Hepatic stellate cell (primary cell): ENCODE measurements around the gene IL3RA.
"Not testable (repeated sequence)": the region's sequence is repeated elsewhere in the genome, so short reads cannot be mapped to it uniquely, and the experiment has no call there.

Experiments used
- DNase-seq: peaks from one replicate; pipeline ENCODE4 v3.0.0; 2011; ENCODE audit warnings: low spot score

Gene IL3RA

GRCh38 chrX:1400049-1400448 lies 63.5 kb downstream of the IL3RA start:
- no peak for DNase-seq

- no peak for DNase-seq
Observed at GRCh38 chrX:1400742-1401471, 64.3 kb downstream of the IL3RA start.

GRCh38 chrX:1401611-1402430 lies 65.2 kb downstream of the IL3RA start:
- DNase-seq: no peak

DNA sequence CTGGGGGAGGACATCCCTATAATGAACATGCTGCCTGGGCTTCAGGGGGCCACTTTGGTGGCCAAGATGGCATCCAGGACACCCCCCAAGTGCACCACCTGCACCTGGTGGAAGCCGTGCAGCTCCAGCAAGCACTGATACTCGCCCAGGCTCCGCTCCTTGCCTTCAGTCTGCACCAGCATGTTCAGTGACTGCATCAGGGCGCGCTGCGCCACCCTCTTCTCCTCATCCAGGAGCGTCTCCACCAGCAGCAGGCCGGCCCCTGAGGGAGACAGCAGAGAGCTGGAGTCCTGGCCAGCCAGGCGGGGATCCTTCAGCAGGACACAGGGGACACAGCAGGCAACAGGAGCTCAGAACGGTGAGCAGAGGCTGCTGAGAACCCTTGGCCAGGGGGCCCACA lies 66.6 kb downstream of the IL3RA start:
- DNase-seq: no peak

- not testable (repeated sequence) for DNase-seq
Observed at GRCh38 chrX:1403867-1404266, 67.3 kb downstream of the IL3RA start.

DNA sequence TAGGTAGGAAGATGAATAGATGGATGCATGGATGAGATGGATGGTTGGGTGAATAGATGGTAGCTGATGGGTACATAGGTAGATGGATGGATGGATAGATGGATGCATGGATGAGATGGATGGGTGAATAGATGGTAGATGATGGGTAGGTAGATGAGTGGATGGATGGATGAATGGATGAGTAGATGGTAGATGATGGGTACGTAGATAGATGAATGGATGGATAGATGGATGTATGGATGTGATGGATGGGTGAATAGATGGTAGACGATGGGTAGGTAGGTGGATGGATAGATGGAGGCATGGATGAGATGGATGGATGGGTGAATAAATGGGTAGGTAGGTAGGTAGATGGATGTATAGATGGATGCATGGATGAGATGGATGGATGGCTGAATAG lies 69.2 kb downstream of the IL3RA start:
- DNase-seq: not testable (repeated sequence)

DNA sequence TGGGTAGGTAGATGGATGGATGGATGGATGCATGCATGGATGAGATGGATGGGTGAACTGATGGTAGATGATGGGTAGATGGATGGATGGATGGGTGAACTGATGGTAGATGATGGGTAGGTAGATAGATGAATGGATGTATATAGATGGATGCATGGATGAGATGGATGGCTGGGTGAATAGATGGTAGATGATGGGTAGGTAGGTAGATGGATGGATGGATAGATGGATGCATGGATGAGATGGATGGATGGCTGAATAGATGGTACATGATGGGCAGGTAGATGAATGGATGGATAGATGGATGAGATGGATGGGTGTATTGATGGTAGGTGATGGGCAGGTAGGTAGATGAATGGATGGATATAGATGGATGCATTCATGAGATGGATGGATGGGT lies 70.5 kb downstream of the IL3RA start:
- no peak for DNase-seq

DNA sequence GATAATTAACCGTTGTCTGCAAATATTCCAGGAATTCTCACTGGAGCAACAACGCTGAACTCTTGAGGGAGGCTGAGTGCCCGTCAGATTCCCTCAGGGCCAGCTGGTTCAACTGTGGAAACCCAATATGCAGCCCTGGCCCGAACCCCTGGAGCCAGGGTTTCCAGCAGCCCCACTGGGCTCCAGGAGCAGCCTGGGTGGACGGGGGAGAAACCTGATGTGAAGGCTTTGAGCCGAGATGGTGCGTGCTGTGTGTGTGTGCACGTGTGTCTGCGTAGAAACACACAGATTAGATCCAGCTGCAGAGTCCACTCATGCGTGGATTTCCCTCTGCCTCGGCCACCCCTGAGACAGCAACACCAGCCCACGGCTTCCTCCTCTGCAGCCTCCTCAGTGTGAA lies 74.7 kb downstream of the IL3RA start:
- DNase-seq: no peak

DNA sequence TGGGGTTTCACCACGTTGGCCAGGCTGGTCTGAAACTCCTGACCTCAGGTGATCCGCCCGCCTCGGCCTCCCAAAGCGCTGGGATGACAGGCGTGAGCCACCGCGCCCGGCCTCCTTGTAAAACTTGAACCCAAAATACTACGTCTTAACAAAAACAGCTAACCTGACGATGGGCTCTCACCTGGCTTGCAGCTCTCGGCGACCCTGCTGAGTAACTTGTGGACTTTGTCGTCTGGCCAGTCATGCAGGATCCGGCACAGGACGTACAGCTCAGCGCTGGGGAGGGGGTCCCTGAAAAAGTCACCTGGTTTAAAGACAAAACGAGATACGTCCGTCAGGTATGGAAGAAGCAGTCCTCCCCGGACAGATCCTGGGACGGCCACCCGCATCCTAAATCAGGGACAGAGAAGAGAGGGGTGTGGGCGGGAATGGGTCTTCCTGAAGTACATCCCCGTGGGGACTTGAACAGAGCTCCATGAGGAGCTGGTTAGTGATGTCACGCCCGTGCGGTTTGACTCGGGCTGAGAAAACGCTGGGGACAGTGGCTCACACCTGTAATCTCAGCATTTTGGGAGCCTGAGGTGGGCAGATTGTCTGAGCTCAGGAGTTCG lies 76.1 kb downstream of the IL3RA start:
- DNase-seq: no peak

- DNase-seq: no peak
Observed at GRCh38 chrX:1416327-1416784, 79.8 kb downstream of the IL3RA start.

DNA sequence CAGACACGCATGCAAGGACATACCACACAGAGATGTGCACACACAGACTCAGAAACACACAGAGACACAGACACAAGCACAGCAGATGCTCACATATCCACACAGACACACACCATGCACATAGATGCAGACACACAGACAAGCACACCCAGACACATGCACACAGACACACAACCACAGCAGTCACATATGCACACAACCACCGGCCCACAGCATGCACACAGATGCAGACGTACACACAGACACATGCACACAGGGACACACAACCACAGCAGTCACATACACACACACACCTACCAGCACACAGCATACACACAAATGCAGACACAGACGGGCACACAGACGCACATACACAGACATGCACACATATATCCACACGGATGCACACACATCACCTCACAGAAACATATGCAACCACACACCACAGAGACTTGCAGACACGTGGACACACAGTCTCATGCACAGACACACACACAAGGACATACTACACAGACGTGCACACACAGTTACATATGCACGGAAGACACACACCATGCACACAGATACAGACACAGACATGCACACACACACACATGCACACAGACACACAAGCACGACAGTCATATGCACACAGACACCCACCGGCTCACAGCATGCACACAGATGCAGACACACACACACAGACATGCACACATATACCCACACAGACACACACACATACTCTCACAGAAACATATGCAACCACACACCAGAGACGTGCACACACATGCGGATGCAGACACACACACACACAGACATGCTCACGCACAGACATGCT lies 80.6 kb downstream of the IL3RA start:
- no peak for DNase-seq

GRCh38 chrX:1417921-1418771 lies 81.6 kb downstream of the IL3RA start:
- DNase-seq: no peak

DNA sequence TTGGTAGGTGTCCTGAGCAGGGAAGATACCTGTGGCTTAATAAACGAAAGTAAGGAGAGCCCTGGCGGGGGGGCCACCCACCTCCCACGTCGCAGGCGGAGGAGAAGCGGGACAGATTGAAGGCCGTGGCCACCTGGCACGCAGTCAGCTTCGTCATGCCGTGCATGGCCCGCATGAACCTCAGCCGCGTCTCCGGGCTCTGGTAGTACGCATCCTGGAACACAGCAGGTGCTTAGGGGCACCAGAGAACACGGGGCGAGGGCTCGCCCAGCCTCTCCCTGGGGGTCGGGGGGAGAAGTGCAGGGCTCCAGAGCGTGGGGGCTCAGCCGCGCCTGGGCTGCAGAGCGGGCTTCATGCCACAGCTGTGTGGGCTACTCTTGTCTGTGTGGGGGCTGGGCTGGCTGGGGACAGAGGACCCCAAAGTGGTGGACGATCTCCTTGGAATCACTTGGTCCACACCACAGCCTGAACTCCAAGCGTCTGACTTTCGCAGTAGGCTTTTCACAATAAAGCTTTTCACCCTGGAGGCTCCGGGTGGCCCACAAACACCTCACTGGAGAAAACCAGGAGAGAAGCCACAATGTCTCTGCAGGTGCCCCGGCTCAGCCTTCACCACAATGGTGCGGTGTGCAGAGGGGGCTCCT lies 82.4 kb downstream of the IL3RA start:
- no peak for DNase-seq

DNA sequence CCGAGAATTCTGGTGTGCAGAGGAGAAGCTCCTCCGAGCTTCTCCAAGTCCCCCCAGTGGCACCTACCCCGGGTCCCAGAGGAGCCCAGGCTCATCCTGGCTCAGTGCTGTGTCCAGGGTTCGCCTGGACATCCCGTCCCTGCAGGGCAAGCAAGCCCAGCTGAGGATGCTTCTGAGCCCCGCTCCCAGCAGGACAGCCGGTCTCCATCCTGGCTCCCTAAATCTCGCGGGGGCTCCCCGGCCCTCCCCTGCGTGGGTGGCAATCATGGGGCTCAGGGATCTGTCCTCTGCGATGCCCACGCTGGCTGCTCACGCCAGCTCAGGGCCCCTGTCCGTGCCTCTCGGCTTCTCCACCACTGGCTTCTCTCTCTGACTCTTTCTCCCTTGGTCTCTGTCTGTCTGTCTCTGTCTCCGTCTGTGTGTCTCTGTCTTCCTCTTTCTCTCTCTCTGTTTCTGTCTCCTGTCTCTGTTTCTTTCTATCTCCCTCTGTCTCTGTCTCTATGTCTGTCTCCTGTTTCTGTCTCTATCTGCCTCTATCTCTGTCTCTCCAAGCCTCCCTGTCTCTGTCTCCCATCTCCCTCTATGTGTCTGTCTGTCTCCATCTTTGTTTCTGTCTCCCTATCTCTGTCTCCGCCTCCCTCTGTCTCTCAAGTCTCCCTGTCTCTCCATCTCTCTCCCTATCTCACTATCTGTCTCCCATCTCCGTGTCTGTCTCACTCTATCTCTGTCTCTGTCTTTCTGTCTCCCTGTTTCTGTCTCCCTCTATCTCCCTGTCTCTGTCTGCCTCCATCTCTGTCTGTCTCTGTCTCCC lies 83.2 kb downstream of the IL3RA start:
- DNase-seq: no peak

DNA sequence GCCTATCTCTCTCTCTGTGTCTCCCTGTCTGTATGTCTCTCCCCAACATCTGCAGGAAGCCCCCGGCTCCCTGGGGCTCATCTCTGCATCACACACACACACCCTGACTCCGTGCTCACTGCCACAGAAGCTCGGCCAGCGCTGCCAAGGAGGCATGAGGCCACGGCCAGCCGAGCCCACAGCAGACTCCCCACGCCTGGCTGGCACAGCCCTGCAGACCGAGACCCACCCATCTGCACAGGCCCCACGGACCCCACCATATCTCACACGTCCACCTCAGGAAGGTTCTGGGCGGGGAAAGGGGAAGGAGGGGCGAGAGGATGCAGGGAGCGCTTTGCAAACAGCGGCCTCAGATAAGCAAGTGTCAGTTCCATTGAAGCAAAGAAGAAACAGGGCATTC lies 83.8 kb downstream of the IL3RA start:
- DNase-seq: no peak

GRCh38 chrX:1421433-1422134 lies 85.0 kb downstream of the IL3RA start:
- DNase-seq: no peak

DNA sequence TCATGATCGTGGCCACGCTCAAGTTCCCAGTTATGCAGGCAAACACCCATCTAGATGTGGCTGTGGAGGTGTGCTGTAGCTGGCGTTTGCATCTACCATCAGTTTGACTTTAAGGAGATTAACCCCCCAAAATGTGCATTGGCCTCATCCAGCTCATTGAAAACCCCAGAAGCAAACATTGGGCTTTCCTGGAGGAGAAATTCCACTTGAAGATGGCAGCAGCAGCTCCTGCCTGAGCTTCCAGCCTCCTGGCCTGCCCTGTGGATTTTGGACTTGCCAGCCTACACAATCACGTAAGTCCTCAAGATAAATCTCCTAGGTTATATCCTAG lies 85.5 kb downstream of the IL3RA start:
- no peak for DNase-seq

GRCh38 chrX:1423215-1423614 lies 86.6 kb downstream of the IL3RA start:
- DNase-seq: no peak

DNA sequence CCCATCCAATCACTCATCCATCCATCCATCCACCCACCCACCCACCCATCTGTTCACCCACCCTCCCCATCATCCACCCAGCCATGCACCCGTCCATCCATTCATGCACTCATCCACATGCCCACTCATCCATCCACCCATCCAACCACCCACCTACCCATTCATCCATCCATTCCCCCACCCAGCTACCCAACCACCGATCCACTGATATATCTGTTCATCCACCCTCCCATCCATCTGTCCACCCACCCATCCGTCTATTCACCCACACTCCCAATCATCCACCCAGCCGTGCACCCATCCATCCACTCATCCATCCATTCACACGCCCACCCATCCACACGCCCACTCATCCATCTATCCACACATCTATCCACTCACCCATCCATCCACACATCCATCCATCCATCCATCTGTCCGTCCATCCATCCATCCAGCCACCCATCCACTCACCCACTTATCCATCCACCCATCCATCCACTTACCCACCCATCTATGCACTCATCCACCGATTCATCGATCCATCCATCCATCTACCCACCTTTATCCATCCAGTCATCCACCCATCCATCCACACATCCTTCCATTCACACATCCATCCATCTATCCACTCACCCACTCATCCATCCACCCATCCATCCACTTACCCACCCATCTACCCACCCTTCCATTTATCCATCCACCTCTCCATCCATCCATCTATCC lies 87.7 kb downstream of the IL3RA start:
- DNase-seq: no peak
